Measurements from ENCODE around the gene SCN4B.

DNA sequence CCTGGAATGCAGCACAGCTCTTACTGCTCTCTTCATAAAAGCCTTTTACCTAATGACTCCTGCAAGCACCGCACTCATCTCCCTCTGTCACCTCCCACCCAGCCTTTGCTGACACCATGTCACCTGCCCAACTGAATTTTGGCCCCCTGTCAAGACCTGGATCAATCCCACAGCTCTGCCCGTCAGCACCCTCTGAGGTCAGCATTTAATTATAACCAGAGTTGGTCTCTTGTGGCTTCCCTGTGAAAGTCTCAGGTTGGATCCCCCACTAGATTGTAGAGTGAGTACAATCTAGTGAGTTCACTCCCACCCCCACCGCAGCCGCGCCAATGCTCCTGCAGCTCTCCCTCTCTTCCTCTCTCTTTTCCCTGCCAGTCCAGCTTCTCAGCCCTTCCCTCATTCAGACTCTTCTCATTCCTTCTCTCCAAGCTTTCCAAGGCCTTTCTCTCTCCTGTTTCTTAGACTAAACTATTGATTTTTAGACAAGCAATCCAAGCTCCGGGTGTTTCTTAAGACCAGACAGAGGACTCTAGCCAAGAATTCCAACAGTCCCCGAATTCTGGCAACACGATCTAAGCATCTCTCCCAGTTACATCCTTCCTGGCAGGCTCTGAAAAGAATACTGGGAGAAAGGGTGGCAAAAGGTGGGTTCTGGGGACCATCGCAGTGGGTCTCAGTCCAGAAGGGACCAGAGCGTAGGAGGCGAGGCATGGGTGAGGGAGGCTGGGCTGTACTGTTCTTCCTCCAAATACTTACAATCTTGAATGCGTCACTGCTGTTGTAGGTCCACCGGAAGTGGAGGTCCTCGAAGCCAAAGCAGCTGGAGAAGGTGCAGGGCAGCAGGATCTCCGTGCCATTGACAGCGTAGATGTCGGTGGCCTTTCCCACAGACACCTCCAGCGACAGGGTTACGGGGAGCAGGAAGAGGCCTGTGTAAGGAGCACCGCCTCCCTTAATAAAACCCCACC, 8.0 kb downstream of the SCN4B start:
- TF ChIP-seq, protein P1, sequence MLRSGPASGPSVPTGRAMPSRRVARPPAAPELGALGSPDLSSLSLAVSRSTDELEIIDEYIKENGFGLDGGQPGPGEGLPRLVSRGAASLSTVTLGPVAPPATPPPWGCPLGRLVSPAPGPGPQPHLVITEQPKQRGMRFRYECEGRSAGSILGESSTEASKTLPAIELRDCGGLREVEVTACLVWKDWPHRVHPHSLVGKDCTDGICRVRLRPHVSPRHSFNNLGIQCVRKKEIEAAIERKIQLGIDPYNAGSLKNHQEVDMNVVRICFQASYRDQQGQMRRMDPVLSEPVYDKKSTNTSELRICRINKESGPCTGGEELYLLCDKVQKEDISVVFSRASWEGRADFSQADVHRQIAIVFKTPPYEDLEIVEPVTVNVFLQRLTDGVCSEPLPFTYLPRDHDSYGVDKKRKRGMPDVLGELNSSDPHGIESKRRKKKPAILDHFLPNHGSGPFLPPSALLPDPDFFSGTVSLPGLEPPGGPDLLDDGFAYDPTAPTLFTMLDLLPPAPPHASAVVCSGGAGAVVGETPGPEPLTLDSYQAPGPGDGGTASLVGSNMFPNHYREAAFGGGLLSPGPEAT (IDR thresholded peaks at IDR 0.05; ENCODE audit: low read depth), result no peak
- TF ChIP-seq POLR2A (IDR thresholded peaks at IDR 0.05; ENCODE audit: low read depth, low read length) (no peak), RCOR1 (conservative IDR thresholded peaks at IDR 0.05; ENCODE audit: low read depth, low read length) (no peak), RAD21 (IDR thresholded peaks at IDR 0.05; ENCODE audit: insufficient read depth, low read depth, low read length) (no peak), SMC3 (IDR thresholded peaks at IDR 0.05; ENCODE audit: borderline replicate concordance, low read length) (no peak), EZH2 (IDR thresholded peaks at IDR 0.05; ENCODE audit: borderline replicate concordance, control insufficient read depth, low read depth, low read length) (no peak)
- TF ChIP-seq, protein P2, sequence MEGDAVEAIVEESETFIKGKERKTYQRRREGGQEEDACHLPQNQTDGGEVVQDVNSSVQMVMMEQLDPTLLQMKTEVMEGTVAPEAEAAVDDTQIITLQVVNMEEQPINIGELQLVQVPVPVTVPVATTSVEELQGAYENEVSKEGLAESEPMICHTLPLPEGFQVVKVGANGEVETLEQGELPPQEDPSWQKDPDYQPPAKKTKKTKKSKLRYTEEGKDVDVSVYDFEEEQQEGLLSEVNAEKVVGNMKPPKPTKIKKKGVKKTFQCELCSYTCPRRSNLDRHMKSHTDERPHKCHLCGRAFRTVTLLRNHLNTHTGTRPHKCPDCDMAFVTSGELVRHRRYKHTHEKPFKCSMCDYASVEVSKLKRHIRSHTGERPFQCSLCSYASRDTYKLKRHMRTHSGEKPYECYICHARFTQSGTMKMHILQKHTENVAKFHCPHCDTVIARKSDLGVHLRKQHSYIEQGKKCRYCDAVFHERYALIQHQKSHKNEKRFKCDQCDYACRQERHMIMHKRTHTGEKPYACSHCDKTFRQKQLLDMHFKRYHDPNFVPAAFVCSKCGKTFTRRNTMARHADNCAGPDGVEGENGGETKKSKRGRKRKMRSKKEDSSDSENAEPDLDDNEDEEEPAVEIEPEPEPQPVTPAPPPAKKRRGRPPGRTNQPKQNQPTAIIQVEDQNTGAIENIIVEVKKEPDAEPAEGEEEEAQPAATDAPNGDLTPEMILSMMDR (IDR thresholded peaks at IDR 0.05 in 2 of 3, conservative IDR thresholded peaks at IDR 0.05 in 1 of 3; ENCODE audit: control insufficient read depth in 2 of 3, extremely low read depth in 1 of 3, insufficient read depth in 1 of 3, low read depth in 3 of 3, low read length in 3 of 3), result no peak

Data from GM12878 (cell line).